ENCODE measurements around the gene TMEM215. TPM values are rescaled to one million over a fixed set of nuclear protein-coding genes. Genes with fewer than 3 reads are reported as not detected.
A peak's percentile ranks its signal among the peaks of the same experiment; 100 is the strongest.

Gene TMEM215
- polyA plus RNA-seq, 1 donor (not counting 4 experiments of a cell fraction or from before 2014, with no cell fraction given): not detected

DNA sequence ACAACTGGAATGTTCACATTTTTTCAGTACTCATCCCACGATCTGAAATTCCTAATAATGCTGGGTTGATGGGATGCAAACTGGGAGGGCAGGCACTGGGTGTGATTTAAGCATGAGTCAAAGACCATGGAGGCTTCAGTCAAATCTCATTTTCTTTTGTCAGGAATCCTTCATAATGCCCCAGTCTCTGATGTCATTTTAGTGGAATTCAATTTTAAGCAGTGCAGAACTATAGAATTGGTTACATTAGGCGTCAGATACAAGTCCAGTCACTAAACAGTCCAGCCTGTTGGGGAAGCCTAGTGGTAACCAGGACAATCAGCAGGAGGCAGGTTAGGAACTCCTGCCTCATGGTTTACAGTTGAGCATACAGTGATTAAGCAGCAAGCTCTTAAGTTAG is 41.0 kb upstream of the TMEM215 start:
- DNase-seq (ENCODE audit: low read depth, low spot score) (peak; percentile 74), FAIRE-seq (peak; percentile 93)
- Histone ChIP-seq H4K20me1 (ENCODE audit: control insufficient read depth, extremely low read depth, insufficient read depth, low read length) (no peaks in the 10 kb centered on the region), H3K36me3 (ENCODE audit: control insufficient read depth in 2 of 2, extremely low read depth in 1 of 2, insufficient read depth in 2 of 2, low read length in 2 of 2) (no peaks in the 10 kb centered on the region), H3K4me1 (ENCODE audit: control insufficient read depth, extremely low read depth, insufficient read depth, low read length) (peaks cover 34% of the 10 kb centered on the region), H3K79me2 (ENCODE audit: control insufficient read depth, insufficient read depth, low read length) (no peaks in the 10 kb centered on the region), H3K9me3 (ENCODE audit: control insufficient read depth, low read depth, low read length) (no peaks in the 10 kb centered on the region), H3K9me1 (ENCODE audit: control insufficient read depth, extremely low read depth, insufficient read depth, low read length) (no peaks in the 10 kb centered on the region), H3K4me3 (ENCODE audit: control insufficient read depth in 2 of 3, extremely low read depth in 1 of 3, insufficient read depth in 2 of 3, low read depth in 1 of 3, low read length in 3 of 3) (peak overlapping the region in 1 of 3 experiments; percentile 6), H3K27ac (ENCODE audit: control insufficient read depth, insufficient read depth, low read length) (peak overlapping the region; percentile 32), H2AFZ (ENCODE audit: control insufficient read depth, low read length) (no peak overlapping the region), H3K4me2 (ENCODE audit: control insufficient read depth, extremely low read depth, insufficient read depth, low read depth, low read length) (peak overlapping the region; percentile 56), H3K27me3 (ENCODE audit: control insufficient read depth, extremely low read depth, insufficient read depth, low read length) (no peaks in the 10 kb centered on the region), H3K9ac (ENCODE audit: control insufficient read depth, extremely low read depth, insufficient read depth, low read length) (no peak overlapping the region)
- dilution Hi-C loops (cut with MboI; ENCODE audit: extremely low pct_ligation_motif_present, low sequenced_read_pairs): no loop called here
- no peak for TF ChIP-seq EZH2 (IDR thresholded peaks at IDR 0.05; ENCODE audit: low read length)
- TF ChIP-seq, protein P1, sequence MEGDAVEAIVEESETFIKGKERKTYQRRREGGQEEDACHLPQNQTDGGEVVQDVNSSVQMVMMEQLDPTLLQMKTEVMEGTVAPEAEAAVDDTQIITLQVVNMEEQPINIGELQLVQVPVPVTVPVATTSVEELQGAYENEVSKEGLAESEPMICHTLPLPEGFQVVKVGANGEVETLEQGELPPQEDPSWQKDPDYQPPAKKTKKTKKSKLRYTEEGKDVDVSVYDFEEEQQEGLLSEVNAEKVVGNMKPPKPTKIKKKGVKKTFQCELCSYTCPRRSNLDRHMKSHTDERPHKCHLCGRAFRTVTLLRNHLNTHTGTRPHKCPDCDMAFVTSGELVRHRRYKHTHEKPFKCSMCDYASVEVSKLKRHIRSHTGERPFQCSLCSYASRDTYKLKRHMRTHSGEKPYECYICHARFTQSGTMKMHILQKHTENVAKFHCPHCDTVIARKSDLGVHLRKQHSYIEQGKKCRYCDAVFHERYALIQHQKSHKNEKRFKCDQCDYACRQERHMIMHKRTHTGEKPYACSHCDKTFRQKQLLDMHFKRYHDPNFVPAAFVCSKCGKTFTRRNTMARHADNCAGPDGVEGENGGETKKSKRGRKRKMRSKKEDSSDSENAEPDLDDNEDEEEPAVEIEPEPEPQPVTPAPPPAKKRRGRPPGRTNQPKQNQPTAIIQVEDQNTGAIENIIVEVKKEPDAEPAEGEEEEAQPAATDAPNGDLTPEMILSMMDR (optimal IDR thresholded peaks at IDR 0.05 in 1 of 3, IDR thresholded peaks at IDR 0.05 in 1 of 3, conservative IDR thresholded peaks at IDR 0.05 in 1 of 3; ENCODE audit: extremely low read depth in 1 of 3, insufficient read depth in 2 of 3, low read length in 3 of 3): peak; percentile 25 to 45 (median 40)

DNA sequence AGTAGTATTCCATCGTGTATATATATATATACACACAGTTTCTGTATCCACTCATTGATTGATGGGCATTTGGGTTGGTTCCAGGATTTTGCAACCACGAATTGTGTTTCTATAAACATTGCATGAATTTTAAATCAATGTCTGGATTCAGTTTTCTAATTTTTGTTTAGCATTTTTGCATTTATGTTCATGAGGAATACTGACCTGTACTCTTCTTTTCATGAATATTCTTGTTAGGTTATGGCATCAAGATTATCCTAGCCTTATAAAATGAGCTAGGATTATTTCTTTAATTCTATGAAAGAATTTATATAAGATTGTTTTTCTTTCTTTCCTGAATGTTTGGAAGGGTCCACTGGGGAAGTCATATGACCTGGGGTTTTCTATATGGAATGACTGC is 35.3 kb upstream of the TMEM215 start:
- DNase-seq (ENCODE audit: low read depth, low spot score) (no peak), FAIRE-seq (no peak)
- Histone ChIP-seq H3K79me2 (ENCODE audit: control insufficient read depth, insufficient read depth, low read length) (no peaks in the 10 kb centered on the region), H3K9ac (ENCODE audit: control insufficient read depth, extremely low read depth, insufficient read depth, low read length) (no peak overlapping the region), H3K4me2 (ENCODE audit: control insufficient read depth, extremely low read depth, insufficient read depth, low read depth, low read length) (no peak overlapping the region), H3K27ac (ENCODE audit: control insufficient read depth, insufficient read depth, low read length) (no peak overlapping the region), H3K9me1 (ENCODE audit: control insufficient read depth, extremely low read depth, insufficient read depth, low read length) (no peaks in the 10 kb centered on the region), H2AFZ (ENCODE audit: control insufficient read depth, low read length) (no peak overlapping the region), H3K36me3 (ENCODE audit: control insufficient read depth in 2 of 2, extremely low read depth in 1 of 2, insufficient read depth in 2 of 2, low read length in 2 of 2) (no peaks in the 10 kb centered on the region), H4K20me1 (ENCODE audit: control insufficient read depth, extremely low read depth, insufficient read depth, low read length) (no peaks in the 10 kb centered on the region), H3K27me3 (ENCODE audit: control insufficient read depth, extremely low read depth, insufficient read depth, low read length) (no peaks in the 10 kb centered on the region), H3K9me3 (ENCODE audit: control insufficient read depth, low read depth, low read length) (no peaks in the 10 kb centered on the region), H3K4me3 (ENCODE audit: control insufficient read depth in 2 of 3, extremely low read depth in 1 of 3, insufficient read depth in 2 of 3, low read depth in 1 of 3, low read length in 3 of 3) (no peak overlapping the region), H3K4me1 (ENCODE audit: control insufficient read depth, extremely low read depth, insufficient read depth, low read length) (peaks cover under 1% of the 10 kb centered on the region)
- no peak for TF ChIP-seq EZH2 (IDR thresholded peaks at IDR 0.05; ENCODE audit: low read length)
- TF ChIP-seq, protein P1 (optimal IDR thresholded peaks at IDR 0.05 in 1 of 3, IDR thresholded peaks at IDR 0.05 in 1 of 3, conservative IDR thresholded peaks at IDR 0.05 in 1 of 3; ENCODE audit: extremely low read depth in 1 of 3, insufficient read depth in 2 of 3, low read length in 3 of 3): no peak
- dilution Hi-C loops (cut with MboI; ENCODE audit: extremely low pct_ligation_motif_present, low sequenced_read_pairs): no loop called here
